Activated B cell treated with CpG ODN at 0.5 μM for 24 hours (primary cell): Measurements from ENCODE around the gene RNF152. TPM values are rescaled to one million over a fixed set of nuclear protein-coding genes. Genes with fewer than 3 reads are reported as not detected.

Experiments
- ATAC-seq: fragments of 200-7000 bp; cut with Tn5 transposase; one replicate; pipeline ENCODE4 v1.10.0; 2021; ENCODE audit warnings: low read depth, mild to moderate bottlenecking, moderate library complexity
- CTCF ChIA-PET: fragments of 350-600 bp; sonication (Branson Sonifier 250); formaldehyde crosslinking; loops from one replicate; lab custom pipeline; 2021; ENCODE audit warnings: antibody characterized with exemption; lab: Charles Lee
- POLR2A ChIA-PET: fragments of 350-600 bp; sonication (Branson Sonifier 250); formaldehyde crosslinking; loops from one replicate; lab custom pipeline; 2021; ENCODE audit warnings: antibody characterized with exemption; lab: Charles Lee
- DNase-seq: peaks from one replicate; pipeline ENCODE4 v3.0.0; 2022
- H3K27ac Mint-ChIP-seq: one replicate; pipeline ENCODE4 v1.8.0; 2020; ENCODE audit warnings: mixed read lengths
- H3K27me3 Mint-ChIP-seq: one replicate; pipeline ENCODE4 v1.8.0; 2021; ENCODE audit warnings: mixed read lengths
- H3K36me3 Mint-ChIP-seq: one replicate; pipeline ENCODE4 v1.8.0; 2021; ENCODE audit warnings: low read depth, mixed read lengths
- H3K4me1 Mint-ChIP-seq: one replicate; pipeline ENCODE4 v1.8.0; 2021; ENCODE audit warnings: mixed read lengths
- H3K4me3 Mint-ChIP-seq: one replicate; pipeline ENCODE4 v1.8.0; 2020; ENCODE audit warnings: mild to moderate bottlenecking, mixed read lengths
- H3K9me3 Mint-ChIP-seq: one replicate; pipeline ENCODE4 v1.8.0; 2020; ENCODE audit warnings: mixed read lengths
- intact Hi-C: fragments of 100-400 bp; cut with micrococcal nuclease; formaldehyde crosslinking; loops from one replicate; pipeline ENCODE4 v1.15.1; 2024
- total RNA-seq: library from RNA; stranded (reverse); gene quantifications from 2 replicates; pipeline ENCODE4 v1.2.3, GENCODE V29; 2022
- TF ChIP-seq, protein P1 (sequence below): fragments of 200-600 bp; IDR thresholded peaks from one replicate; pipeline ENCODE4 v1.8.0; 2022; ENCODE audit warnings: antibody characterized with exemption, mild to moderate bottlenecking

The RNF152 gene
- total RNA-seq, 1 donor from 2014 or later: 0.02 TPM

DNA sequence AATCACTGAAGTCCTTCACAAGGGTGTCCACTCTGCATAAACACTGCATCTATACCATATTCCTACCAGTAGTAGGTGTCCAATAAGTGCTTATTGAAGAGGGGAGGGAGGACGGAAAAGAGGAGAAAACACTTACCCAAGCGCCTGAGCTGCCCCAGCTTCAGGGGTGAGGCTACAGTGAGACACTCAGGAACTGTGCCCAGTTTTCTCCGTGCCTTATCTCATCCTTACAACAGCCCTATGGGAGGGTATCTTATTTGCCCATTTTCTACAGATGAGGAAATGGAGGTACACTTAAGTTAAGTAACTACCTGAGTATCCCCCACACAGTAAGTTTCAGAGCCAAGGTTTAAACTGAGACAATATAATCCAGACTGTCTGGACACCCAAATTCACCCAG, 41.5 kb downstream of the RNF152 start:
- no peak overlapping the region for H3K4me3 Mint-ChIP-seq
- POLR2A ChIA-PET: no interaction called here

DNA sequence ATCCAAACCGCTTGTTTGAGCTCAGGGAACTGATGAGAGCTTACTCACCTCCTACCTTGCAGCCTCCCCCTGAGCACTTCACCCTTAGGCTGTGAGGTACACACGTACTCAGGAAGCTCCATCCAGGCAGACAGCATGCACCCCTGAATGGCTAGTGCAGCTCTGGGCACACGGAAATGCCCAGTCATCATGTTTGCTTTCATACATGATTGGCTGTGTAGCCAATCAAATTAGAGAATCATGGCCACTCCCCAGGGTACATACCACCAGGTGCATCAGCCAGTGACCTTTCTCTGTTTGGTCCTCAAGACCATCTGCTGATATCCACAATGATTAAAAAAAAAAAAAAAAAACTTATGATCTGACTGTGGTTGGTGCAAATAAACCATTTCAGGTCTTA, 42.1 kb downstream of the RNF152 start:
- Mint-ChIP-seq H3K9me3 (no peaks in the 10 kb centered on the region), H3K4me1 (no peaks in the 10 kb centered on the region), H3K27ac (no peak overlapping the region), H3K36me3 (no peaks in the 10 kb centered on the region), H3K27me3 (peaks cover 2% of the 10 kb centered on the region), H3K4me3 (no peak overlapping the region)
- ATAC-seq (no peak), DNase-seq (no peak)
- TF ChIP-seq, protein P1, sequence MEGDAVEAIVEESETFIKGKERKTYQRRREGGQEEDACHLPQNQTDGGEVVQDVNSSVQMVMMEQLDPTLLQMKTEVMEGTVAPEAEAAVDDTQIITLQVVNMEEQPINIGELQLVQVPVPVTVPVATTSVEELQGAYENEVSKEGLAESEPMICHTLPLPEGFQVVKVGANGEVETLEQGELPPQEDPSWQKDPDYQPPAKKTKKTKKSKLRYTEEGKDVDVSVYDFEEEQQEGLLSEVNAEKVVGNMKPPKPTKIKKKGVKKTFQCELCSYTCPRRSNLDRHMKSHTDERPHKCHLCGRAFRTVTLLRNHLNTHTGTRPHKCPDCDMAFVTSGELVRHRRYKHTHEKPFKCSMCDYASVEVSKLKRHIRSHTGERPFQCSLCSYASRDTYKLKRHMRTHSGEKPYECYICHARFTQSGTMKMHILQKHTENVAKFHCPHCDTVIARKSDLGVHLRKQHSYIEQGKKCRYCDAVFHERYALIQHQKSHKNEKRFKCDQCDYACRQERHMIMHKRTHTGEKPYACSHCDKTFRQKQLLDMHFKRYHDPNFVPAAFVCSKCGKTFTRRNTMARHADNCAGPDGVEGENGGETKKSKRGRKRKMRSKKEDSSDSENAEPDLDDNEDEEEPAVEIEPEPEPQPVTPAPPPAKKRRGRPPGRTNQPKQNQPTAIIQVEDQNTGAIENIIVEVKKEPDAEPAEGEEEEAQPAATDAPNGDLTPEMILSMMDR: no peak
- CTCF ChIA-PET: no interaction called here
- intact Hi-C loops: no loop called here
- POLR2A ChIA-PET: no interaction called here

More for the DNA sequence above, 41.5 kb downstream of the RNF152 start:
- Mint-ChIP-seq H3K36me3 (no peaks in the 10 kb centered on the region), H3K27me3 (peaks cover 2% of the 10 kb centered on the region), H3K9me3 (no peaks in the 10 kb centered on the region), H3K4me1 (no peaks in the 10 kb centered on the region), H3K27ac (no peak overlapping the region)
- no peak for ATAC-seq
- intact Hi-C loops: no loop called here
- TF ChIP-seq, protein P1: no peak
- no peak for DNase-seq
- CTCF ChIA-PET: no interaction called here

DNA sequence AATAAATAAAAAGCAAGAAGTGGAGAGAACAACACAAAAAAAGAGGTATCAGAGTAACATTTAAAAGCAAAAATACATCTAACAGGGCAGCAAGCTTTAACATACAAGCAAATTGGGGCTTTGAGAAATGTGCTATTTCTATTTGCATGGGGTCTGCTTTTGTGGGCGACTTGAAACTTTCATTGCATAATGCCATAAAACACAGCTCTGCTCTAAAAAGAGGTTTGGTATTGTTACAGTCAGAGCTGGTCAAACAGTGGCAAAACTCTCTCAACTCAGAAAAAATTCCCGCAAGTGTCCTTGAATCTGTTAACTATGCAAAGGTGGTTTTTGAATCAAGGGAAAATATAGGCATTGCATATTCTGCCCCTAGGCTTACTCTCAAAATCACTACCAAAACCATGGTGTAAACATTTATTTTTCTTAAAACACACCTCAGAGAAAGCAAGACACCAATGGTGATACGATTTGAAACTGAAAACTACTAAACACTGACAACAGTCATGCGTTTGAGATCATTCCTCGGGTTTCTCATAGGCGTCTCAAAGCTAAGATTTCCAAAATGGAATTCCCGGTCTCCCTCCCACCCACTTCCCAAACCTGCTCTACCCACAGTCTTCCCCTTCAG, 45.5 kb downstream of the RNF152 start:
- intact Hi-C loops: no loop called here
- ATAC-seq (no peak), DNase-seq (no peak)
- Mint-ChIP-seq H3K4me3 (no peak overlapping the region), H3K27ac (no peak overlapping the region), H3K4me1 (no peaks in the 10 kb centered on the region), H3K27me3 (peaks cover 5% of the 10 kb centered on the region), H3K36me3 (no peaks in the 10 kb centered on the region), H3K9me3 (peaks cover 3% of the 10 kb centered on the region)
- ChIA-PET POLR2A (no interaction called here), CTCF (no interaction called here)
- TF ChIP-seq, protein P1: no peak

DNA sequence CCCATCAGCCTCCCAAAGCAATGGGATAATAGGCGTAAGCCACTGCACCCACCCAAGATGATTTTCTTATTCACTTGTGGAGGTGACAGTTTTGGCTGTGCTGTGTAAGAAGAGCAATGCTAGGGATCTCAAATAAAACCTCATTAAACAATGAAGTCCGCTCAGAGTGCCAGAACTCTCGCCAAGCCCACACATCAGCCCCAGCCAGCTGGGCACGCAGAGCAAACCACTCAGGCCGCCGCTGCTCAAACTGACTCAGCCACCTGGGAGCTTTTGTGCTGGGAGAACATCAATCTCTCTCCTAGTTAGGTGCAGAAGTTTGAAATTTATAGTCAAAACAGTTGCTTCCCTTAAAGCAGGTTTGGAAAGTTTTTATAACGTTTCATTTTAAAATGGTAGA, 47.6 kb downstream of the RNF152 start:
- CTCF ChIA-PET: no interaction called here
- ATAC-seq (no peak), DNase-seq (no peak)
- intact Hi-C loops: no loop called here
- Mint-ChIP-seq H3K9me3 (peaks cover 3% of the 10 kb centered on the region), H3K36me3 (no peaks in the 10 kb centered on the region), H3K4me3 (no peak overlapping the region), H3K27ac (no peak overlapping the region), H3K27me3 (peaks cover 5% of the 10 kb centered on the region), H3K4me1 (no peaks in the 10 kb centered on the region)
- TF ChIP-seq, protein P1: no peak
- POLR2A ChIA-PET: no interaction called here

DNA sequence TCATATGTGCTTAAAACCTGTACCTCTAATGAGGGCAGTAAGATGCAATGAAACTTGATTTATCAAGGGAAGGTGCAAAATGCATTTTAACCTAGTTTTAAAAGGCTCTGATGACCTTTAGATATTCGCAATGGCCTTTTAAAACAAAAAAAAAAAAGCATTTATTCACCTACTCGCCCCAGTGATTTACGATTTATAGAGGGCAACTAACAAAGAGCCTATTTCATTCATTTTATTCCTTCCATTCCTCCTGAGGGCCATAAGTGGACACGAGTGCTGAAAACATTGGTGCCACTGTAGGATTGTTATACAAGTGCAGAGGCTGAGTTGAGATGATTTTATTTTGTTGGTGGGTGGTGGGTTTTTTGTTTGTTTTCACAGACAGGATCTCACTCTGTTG, 48.1 kb downstream of the RNF152 start:
- POLR2A ChIA-PET: no interaction called here
- H3K36me3 Mint-ChIP-seq: no peaks in the 10 kb centered on the region
- TF ChIP-seq, protein P1: no peak
- intact Hi-C loops: no loop called here
- no peak overlapping the region for H3K27ac Mint-ChIP-seq
- no peak for DNase-seq
- no peak overlapping the region for H3K4me3 Mint-ChIP-seq
- CTCF ChIA-PET: no interaction called here
- no peaks in the 10 kb centered on the region for H3K4me1 Mint-ChIP-seq
- H3K27me3 Mint-ChIP-seq: peaks cover 5% of the 10 kb centered on the region
- peaks cover 3% of the 10 kb centered on the region for H3K9me3 Mint-ChIP-seq
- ATAC-seq: no peak
